IPS-18a (cell line): Measurements from ENCODE around the gene UGT2B7.

ENCODE experiments used
- H3K27ac ChIP-seq: one replicate; pipeline ENCODE4 v1.5.1; 2013; ENCODE audit warnings: low read length
- H3K27me3 ChIP-seq: one replicate; pipeline ENCODE4 v1.6.1; 2013; ENCODE audit warnings: mild to moderate bottlenecking, low read length; ENCODE audit not compliant: control insufficient read depth, insufficient read depth
- H3K36me3 ChIP-seq: one replicate; pipeline ENCODE4 v1.6.1; 2013; ENCODE audit warnings: low read depth, low read length; ENCODE audit not compliant: control insufficient read depth
- H3K4me1 ChIP-seq: one replicate; pipeline ENCODE4 v1.6.1; 2013; ENCODE audit warnings: low read depth, low read length; ENCODE audit not compliant: control insufficient read depth
- H3K4me3 ChIP-seq: one replicate; pipeline ENCODE4 v1.5.1; 2013; ENCODE audit warnings: low read length
- H3K9ac ChIP-seq: one replicate; pipeline ENCODE4 v1.6.1; 2013; ENCODE audit warnings: mild to moderate bottlenecking, low read length, moderate library complexity
- H3K9me3 ChIP-seq: one replicate; pipeline ENCODE4 v1.6.1; 2013; ENCODE audit warnings: low read depth, low read length; ENCODE audit not compliant: control insufficient read depth

The UGT2B7 gene

GRCh38 chr4:69116645-69117321 lies 20.5 kb downstream of the UGT2B7 start:
- Histone ChIP-seq H3K9ac (no peak overlapping the region), H3K36me3 (no peaks in the 10 kb centered on the region), H3K4me1 (no peaks in the 10 kb centered on the region), H3K4me3 (no peak overlapping the region), H3K27me3 (no peaks in the 10 kb centered on the region), H3K27ac (no peak overlapping the region), H3K9me3 (no peaks in the 10 kb centered on the region)

GRCh38 chr4:69120870-69121269 lies 24.6 kb downstream of the UGT2B7 start:
- no peaks in the 10 kb centered on the region for H3K9me3 ChIP-seq
- no peaks in the 10 kb centered on the region for H3K27me3 ChIP-seq
- no peak overlapping the region for H3K9ac ChIP-seq
- no peak overlapping the region for H3K4me3 ChIP-seq
- H3K4me1 ChIP-seq: no peaks in the 10 kb centered on the region
- H3K36me3 ChIP-seq: no peaks in the 10 kb centered on the region
- no peak overlapping the region for H3K27ac ChIP-seq

GRCh38 chr4:69122476-69122875 lies 26.2 kb downstream of the UGT2B7 start:
- H3K9me3 ChIP-seq: no peaks in the 10 kb centered on the region
- H3K9ac ChIP-seq: no peak overlapping the region
- no peaks in the 10 kb centered on the region for H3K36me3 ChIP-seq
- no peaks in the 10 kb centered on the region for H3K4me1 ChIP-seq
- no peaks in the 10 kb centered on the region for H3K27me3 ChIP-seq
- no peak overlapping the region for H3K4me3 ChIP-seq
- H3K27ac ChIP-seq: no peak overlapping the region

GRCh38 chr4:69124941-69125340 lies 28.7 kb downstream of the UGT2B7 start:
- Histone ChIP-seq H3K27ac (no peak overlapping the region), H3K27me3 (no peaks in the 10 kb centered on the region), H3K36me3 (no peaks in the 10 kb centered on the region), H3K4me1 (no peaks in the 10 kb centered on the region), H3K9ac (no peak overlapping the region), H3K9me3 (no peaks in the 10 kb centered on the region), H3K4me3 (no peak overlapping the region)

- Histone ChIP-seq H3K36me3 (no peaks in the 10 kb centered on the region), H3K9ac (no peak overlapping the region), H3K4me3 (no peak overlapping the region), H3K9me3 (no peaks in the 10 kb centered on the region), H3K4me1 (no peaks in the 10 kb centered on the region), H3K27me3 (no peaks in the 10 kb centered on the region), H3K27ac (no peak overlapping the region)
These were observed 29.8 kb downstream of the UGT2B7 start for GRCh38 chr4:69126024-69126423.

- Histone ChIP-seq H3K36me3 (no peaks in the 10 kb centered on the region), H3K9me3 (no peaks in the 10 kb centered on the region), H3K27ac (no peak overlapping the region), H3K27me3 (no peaks in the 10 kb centered on the region), H3K9ac (no peak overlapping the region), H3K4me3 (no peak overlapping the region), H3K4me1 (no peaks in the 10 kb centered on the region)
These were observed 37.7 kb downstream of the UGT2B7 start for GRCh38 chr4:69133993-69134392.

- Histone ChIP-seq H3K27ac (no peak overlapping the region), H3K27me3 (no peaks in the 10 kb centered on the region), H3K9me3 (no peaks in the 10 kb centered on the region), H3K4me1 (no peaks in the 10 kb centered on the region), H3K36me3 (no peaks in the 10 kb centered on the region), H3K9ac (no peak overlapping the region), H3K4me3 (no peak overlapping the region)
These were observed 38.2 kb downstream of the UGT2B7 start for GRCh38 chr4:69134471-69134870.

GRCh38 chr4:69141320-69141719 lies 45.0 kb downstream of the UGT2B7 start:
- Histone ChIP-seq H3K27me3 (no peaks in the 10 kb centered on the region), H3K4me1 (no peaks in the 10 kb centered on the region), H3K4me3 (no peak overlapping the region), H3K9ac (no peak overlapping the region), H3K36me3 (no peaks in the 10 kb centered on the region), H3K27ac (no peak overlapping the region), H3K9me3 (no peaks in the 10 kb centered on the region)

- Histone ChIP-seq H3K27me3 (no peaks in the 10 kb centered on the region), H3K9me3 (no peaks in the 10 kb centered on the region), H3K36me3 (no peaks in the 10 kb centered on the region), H3K27ac (no peak overlapping the region), H3K9ac (no peak overlapping the region), H3K4me1 (no peaks in the 10 kb centered on the region), H3K4me3 (no peak overlapping the region)
These were observed 51.1 kb downstream of the UGT2B7 start for GRCh38 chr4:69147334-69147733.

GRCh38 chr4:69154021-69154420 lies 57.7 kb downstream of the UGT2B7 start:
- H3K9me3 ChIP-seq: no peaks in the 10 kb centered on the region
- H3K9ac ChIP-seq: no peak overlapping the region
- no peaks in the 10 kb centered on the region for H3K36me3 ChIP-seq
- no peaks in the 10 kb centered on the region for H3K27me3 ChIP-seq
- H3K27ac ChIP-seq: no peak overlapping the region
- H3K4me1 ChIP-seq: no peaks in the 10 kb centered on the region
- H3K4me3 ChIP-seq: no peak overlapping the region

GRCh38 chr4:69156913-69157312 lies 60.6 kb downstream of the UGT2B7 start:
- no peaks in the 10 kb centered on the region for H3K4me1 ChIP-seq
- H3K27me3 ChIP-seq: no peaks in the 10 kb centered on the region
- H3K4me3 ChIP-seq: no peak overlapping the region
- H3K36me3 ChIP-seq: no peaks in the 10 kb centered on the region
- H3K9me3 ChIP-seq: no peaks in the 10 kb centered on the region
- H3K27ac ChIP-seq: no peak overlapping the region
- H3K9ac ChIP-seq: no peak overlapping the region
